Measurements from ENCODE around the gene IL20RA.
A peak's percentile ranks its signal among the peaks of the same experiment; 100 is the strongest.

IL20RA gene

DNA sequence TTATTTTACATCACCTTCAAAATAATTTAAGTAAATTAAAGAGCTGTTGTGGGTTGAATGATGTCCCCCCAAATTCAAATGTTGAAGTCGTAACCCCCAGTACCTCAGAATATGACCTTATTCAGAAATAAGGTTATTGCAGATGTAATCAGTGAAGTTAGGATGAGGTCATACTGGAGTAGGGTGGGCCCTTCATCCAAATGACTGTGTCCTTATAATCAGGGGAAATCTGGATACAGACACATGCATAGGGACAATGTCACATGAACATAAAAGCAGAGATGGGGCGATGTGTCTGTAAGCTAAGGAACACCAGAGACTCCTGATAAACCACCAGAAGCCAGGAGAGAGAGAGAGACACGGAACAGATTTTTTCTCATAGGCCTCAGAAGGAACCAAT is 13.3 kb upstream of the IL20RA start:
- H3K27ac Mint-ChIP-seq: no peak overlapping the region
- H3K9me3 Mint-ChIP-seq: no peaks in the 10 kb centered on the region
- no peaks in the 10 kb centered on the region for H3K4me1 Mint-ChIP-seq (ENCODE audit: low read depth)
- no peak overlapping the region for H3K4me3 Mint-ChIP-seq
- peaks cover 27% of the 10 kb centered on the region for H3K27me3 Mint-ChIP-seq
- H3K36me3 Mint-ChIP-seq (ENCODE audit: low read depth): no peaks in the 10 kb centered on the region

DNA sequence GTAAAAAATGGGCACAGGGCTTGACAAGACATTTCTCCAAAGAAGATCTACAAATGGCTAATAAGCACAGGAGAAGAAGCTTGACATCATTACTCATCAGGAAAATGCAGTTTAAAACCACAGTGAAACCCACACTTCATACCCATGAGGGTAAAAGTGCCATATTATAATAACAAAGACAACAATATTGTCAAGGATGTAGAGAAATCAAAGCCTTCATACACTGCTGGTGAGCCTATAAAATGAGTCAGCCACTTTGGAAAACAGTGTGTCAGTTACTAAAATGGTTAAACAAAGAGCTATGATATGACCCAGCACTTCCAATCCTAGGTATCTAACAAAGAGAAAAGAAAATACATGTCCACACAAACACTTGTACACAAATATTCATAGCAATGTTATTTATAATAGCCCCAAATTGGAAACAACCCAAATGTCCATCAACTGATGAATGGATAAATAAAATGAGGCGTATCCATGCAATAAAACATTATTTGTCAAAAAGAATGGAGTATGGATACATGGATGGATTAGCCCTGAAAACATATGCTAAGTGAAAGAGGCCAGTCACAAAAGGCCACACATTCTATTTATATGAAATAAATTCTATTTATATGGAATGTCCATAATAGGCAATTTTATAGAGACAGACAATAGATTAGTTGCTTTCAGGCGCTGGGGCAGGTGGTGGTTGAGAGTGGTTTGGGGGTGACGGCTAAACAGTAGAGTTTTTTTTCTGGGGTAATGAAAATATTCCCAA is 11.5 kb upstream of the IL20RA start:
- H3K9me3 Mint-ChIP-seq: no peaks in the 10 kb centered on the region
- no peak overlapping the region for H3K27ac Mint-ChIP-seq
- H3K4me1 Mint-ChIP-seq (ENCODE audit: low read depth): no peaks in the 10 kb centered on the region
- H3K4me3 Mint-ChIP-seq: no peak overlapping the region
- no peaks in the 10 kb centered on the region for H3K36me3 Mint-ChIP-seq (ENCODE audit: low read depth)
- H3K27me3 Mint-ChIP-seq: peaks cover 41% of the 10 kb centered on the region

DNA sequence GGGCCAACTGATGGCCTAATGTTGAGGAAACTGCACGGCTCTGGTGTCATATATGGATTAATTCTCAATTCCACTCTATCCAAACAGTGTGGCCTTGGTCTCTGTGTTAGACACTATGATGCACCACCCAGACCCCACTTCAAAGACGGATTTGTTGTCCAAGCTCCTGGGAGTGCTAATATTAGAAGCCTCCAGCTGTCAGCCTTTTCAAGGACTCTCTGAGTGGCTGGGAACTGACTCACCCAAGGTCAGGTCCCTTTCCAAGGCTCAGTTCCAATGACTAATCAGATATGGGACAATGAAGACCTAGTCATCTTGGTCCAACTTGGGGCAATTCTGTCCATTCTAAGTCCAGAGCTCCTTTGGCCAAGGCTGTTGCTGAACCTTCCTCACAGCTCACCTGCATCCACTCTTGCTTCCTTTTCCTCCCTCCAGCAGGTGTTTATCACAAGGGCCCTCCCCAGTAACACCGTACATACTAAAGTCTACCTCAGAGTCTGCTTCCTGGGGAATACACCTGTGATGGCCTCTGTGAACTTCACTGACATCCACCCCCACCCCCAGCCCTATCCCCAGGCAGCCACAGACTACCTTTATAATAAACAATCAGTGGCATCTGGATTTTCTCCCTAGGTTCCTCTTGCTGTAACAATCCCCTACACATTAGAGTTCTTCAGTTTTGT is 7.2 kb upstream of the IL20RA start:
- Mint-ChIP-seq H3K36me3 (ENCODE audit: low read depth) (no peaks in the 10 kb centered on the region), H3K4me3 (no peak overlapping the region), H3K27ac (no peak overlapping the region), H3K27me3 (peaks cover 84% of the 10 kb centered on the region), H3K9me3 (no peaks in the 10 kb centered on the region), H3K4me1 (ENCODE audit: low read depth) (no peaks in the 10 kb centered on the region)

DNA sequence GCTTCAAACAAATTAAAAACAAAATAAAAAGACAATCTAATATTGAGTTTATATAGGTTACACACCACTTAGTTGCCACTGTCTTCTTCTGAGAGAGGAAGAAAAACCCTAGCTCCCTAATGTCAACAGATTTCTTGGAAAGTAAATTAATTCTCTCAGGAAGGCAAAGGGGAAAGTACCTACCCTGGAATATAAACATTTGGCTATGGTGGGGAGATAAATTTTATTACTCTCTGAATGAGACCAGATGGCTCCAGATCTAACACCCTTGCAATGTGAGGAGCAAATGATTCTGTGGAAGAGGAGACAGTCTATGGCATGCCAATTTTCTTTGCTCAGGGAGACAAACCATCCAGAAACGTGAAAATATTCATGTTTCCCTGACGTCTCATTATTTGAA is 4.3 kb upstream of the IL20RA start:
- Mint-ChIP-seq H3K4me1 (ENCODE audit: low read depth) (peaks cover 4% of the 10 kb centered on the region), H3K9me3 (no peaks in the 10 kb centered on the region), H3K36me3 (ENCODE audit: low read depth) (no peaks in the 10 kb centered on the region), H3K27ac (no peak overlapping the region), H3K27me3 (peaks cover 75% of the 10 kb centered on the region), H3K4me3 (no peak overlapping the region)

DNA sequence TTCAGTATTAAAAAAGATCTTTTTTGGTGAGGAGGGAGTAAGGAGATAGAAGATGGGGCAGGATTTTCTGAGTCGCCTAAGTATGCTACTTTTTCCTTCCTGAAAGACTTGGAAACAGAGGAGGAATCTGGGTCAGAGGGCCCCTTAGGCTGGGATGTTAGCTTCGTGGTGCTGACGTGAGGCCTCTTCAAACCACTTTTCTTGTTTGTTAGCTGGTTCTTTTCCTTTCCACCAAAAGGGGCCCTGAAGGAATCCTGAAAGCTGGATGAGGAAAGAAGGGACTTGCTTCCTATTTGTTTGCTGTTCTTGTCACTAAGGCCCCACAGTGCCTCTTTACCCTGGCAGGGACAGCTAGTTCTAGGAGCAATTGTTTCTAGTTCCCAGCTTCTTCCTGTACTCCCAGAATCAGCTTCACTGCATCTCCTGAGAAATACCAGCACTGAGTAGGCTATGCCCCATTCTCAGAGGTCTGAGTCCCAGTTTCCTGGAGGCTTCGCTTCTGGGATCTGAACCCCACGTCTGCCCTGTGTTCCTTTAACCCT is 2.2 kb upstream of the IL20RA start:
- no peaks in the 10 kb centered on the region for H3K36me3 Mint-ChIP-seq (ENCODE audit: low read depth)
- H3K27ac Mint-ChIP-seq: no peak overlapping the region
- H3K4me3 Mint-ChIP-seq: no peak overlapping the region
- no peaks in the 10 kb centered on the region for H3K9me3 Mint-ChIP-seq
- H3K4me1 Mint-ChIP-seq (ENCODE audit: low read depth): peaks cover 8% of the 10 kb centered on the region
- peaks cover 79% of the 10 kb centered on the region for H3K27me3 Mint-ChIP-seq

DNA sequence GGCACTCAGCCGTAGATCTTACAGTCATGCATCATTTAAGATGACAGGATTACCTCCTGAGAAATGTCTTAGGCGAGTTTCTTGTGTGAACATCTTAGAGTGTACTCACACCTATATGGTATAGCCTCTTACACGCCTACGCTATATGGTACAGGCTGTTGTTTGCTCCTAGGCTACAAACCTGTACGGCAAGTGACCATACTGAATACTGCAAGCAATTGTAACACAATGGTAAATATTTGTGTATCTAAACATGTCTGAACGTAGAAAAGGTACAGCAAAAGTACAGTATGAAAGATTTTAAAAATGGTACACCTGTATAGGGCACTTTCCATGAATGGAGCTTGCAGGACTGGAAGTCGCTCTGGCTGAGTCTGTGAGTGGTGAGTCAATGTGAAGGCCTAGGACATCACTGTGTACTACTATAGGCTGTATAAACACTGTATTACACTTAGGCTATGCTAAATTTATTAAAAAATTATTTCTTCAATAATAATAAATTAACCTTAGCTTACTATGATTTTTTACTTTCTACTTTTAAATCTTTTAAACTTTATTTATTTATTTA is 541 bp upstream of the IL20RA start:
- Mint-ChIP-seq H3K27me3 (peaks cover 80% of the 10 kb centered on the region), H3K9me3 (no peaks in the 10 kb centered on the region), H3K27ac (no peak overlapping the region), H3K36me3 (ENCODE audit: low read depth) (no peaks in the 10 kb centered on the region), H3K4me3 (peak overlapping the region; percentile 60), H3K4me1 (ENCODE audit: low read depth) (peaks cover 8% of the 10 kb centered on the region)

DNA sequence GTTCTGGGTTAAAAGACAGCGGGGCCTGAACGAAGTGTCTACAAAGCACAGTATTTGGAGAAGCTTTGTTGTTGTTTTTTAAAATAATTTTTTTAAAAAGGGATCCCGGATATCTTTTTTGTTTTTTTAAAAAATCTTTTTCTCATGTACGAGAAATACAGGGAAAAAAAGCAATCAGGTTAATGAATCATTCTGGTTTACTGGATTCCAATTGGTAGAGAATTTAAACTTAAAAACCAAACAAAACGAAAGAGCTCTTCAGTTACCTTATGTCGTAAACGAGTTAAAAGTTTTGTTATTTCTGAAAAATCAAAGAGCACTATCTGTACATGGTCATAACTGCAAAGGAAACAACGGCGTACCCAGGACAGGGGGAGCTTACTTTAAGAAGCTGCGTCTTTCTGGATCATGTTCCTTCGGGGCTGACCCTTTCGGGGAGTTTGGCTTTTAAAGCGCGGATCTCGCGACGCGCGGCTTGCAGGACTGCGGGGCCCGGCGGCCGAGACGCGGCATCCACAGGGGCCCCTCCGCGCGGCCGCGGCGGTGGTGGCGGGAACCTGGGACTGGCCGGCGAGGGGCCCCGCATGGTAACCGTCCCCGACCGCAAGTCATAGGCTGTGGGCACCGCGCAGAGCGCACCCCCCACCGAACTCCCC is 927 bp downstream of the IL20RA start:
- H3K27me3 Mint-ChIP-seq: peaks cover 80% of the 10 kb centered on the region
- H3K27ac Mint-ChIP-seq: no peak overlapping the region
- peaks cover 8% of the 10 kb centered on the region for H3K4me1 Mint-ChIP-seq (ENCODE audit: low read depth)
- H3K36me3 Mint-ChIP-seq (ENCODE audit: low read depth): no peaks in the 10 kb centered on the region
- H3K9me3 Mint-ChIP-seq: no peaks in the 10 kb centered on the region
- H3K4me3 Mint-ChIP-seq: peak overlapping the region; percentile 76

DNA sequence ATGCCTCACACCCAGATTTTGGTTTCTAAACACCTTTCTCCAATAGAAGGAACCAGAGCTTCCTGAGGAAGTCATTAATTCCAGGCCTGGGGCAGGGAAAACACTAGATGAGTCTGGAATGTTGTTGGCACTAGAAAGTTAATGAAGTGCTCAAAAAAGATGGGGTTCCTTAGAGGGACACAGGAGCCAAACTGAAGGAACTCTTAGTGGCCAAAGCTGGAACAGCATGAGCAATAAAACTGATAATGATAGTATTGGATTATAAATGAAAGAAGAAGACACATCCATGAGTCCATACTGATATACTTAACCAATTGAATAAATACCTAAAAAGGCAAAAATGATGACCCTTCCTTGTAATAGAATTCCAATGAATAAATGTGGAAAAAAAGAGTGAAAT is 4.4 kb downstream of the IL20RA start:
- Mint-ChIP-seq H3K27ac (no peak overlapping the region), H3K27me3 (peaks cover 82% of the 10 kb centered on the region), H3K4me1 (ENCODE audit: low read depth) (peaks cover 8% of the 10 kb centered on the region)

DNA sequence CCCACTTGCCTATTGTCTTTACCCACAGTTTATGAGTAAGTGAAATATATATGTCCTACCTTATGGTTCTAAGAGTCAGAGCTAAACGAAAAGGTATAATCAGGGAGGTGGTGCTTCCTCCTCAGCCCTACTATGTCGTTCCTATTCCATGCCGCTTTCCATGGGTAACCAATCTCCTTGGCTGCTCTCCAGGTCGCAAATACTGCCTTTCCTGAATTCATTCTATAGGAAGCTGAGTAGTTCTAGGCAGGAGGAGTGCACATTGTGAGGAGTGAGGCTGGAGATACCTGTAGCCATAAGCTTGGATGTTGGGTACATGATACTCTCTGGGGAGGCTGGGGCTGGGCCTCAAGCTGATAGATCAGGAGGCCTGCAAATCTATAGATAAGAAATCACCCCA is 5.8 kb downstream of the IL20RA start:
- Mint-ChIP-seq H3K27ac (no peak overlapping the region), H3K27me3 (peaks cover 79% of the 10 kb centered on the region), H3K9me3 (no peaks in the 10 kb centered on the region), H3K4me3 (no peak overlapping the region), H3K4me1 (ENCODE audit: low read depth) (peaks cover 6% of the 10 kb centered on the region), H3K36me3 (ENCODE audit: low read depth) (no peaks in the 10 kb centered on the region)

More for the DNA sequence above, 4.4 kb downstream of the IL20RA start:
- Mint-ChIP-seq H3K9me3 (no peaks in the 10 kb centered on the region), H3K36me3 (ENCODE audit: low read depth) (no peaks in the 10 kb centered on the region), H3K4me3 (no peak overlapping the region)

DNA sequence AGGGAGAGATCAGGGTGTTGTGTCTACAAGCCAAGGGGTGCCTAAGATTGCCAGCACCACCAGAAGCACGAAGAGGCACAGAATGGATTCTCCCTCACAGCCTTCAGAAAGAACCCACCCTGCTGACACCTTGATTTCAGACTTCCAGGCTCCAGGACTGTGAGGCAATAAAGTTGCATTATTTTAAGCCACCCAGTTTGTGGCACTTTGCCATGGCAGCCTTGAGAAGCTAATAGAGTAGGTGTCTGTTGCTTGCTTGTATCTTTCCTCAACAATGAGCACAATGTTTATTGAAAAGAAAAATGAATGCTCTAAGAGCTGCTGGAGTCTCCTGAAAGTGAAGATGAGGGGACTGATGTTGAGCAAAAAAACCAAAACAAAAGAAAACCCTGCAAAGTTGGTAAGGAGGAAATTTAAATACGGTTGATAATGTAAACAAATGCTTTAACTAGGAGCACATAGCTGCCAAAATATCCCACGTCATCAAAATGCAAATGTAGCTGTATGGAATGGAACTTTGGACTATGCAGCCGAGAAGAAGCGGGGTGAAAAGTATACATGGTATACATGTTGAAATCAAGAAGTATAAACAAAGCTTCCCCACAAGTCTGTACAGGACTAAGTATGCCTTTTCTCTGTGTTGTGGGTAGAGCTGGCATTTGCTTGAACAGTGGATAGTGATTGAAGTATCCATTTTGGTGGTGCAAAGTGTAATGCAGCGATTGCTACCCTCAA is 8.0 kb downstream of the IL20RA start:
- no peaks in the 10 kb centered on the region for H3K9me3 Mint-ChIP-seq
- H3K4me1 Mint-ChIP-seq (ENCODE audit: low read depth): peaks cover 14% of the 10 kb centered on the region
- H3K4me3 Mint-ChIP-seq: no peak overlapping the region
- H3K27ac Mint-ChIP-seq: no peak overlapping the region
- no peaks in the 10 kb centered on the region for H3K36me3 Mint-ChIP-seq (ENCODE audit: low read depth)
- H3K27me3 Mint-ChIP-seq: peaks cover 79% of the 10 kb centered on the region

DNA sequence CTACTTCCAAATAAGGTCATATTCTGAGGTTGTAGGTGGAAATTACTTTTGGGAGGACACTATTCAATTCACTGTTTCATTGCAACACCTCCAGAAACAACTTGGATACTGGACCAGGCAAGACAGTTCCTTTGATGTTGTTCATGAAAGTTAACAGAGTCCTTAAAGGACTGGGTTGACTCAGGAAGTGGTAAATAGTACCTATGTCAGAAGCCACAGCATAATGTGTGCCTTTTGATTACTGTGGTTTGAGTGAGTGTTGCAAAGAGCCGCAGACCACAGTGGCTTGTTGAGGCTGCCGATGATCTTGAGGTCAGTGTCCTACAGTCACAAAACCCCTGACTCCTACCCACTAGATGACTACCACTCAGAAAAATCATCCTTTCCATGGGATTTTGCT is 10.9 kb downstream of the IL20RA start:
- peak overlapping the region; percentile 52 for H3K27ac Mint-ChIP-seq
- peaks cover 78% of the 10 kb centered on the region for H3K27me3 Mint-ChIP-seq
- no peaks in the 10 kb centered on the region for H3K9me3 Mint-ChIP-seq
- H3K4me3 Mint-ChIP-seq: peak overlapping the region; percentile 47
- H3K36me3 Mint-ChIP-seq (ENCODE audit: low read depth): no peaks in the 10 kb centered on the region
- peaks cover 14% of the 10 kb centered on the region for H3K4me1 Mint-ChIP-seq (ENCODE audit: low read depth)

DNA sequence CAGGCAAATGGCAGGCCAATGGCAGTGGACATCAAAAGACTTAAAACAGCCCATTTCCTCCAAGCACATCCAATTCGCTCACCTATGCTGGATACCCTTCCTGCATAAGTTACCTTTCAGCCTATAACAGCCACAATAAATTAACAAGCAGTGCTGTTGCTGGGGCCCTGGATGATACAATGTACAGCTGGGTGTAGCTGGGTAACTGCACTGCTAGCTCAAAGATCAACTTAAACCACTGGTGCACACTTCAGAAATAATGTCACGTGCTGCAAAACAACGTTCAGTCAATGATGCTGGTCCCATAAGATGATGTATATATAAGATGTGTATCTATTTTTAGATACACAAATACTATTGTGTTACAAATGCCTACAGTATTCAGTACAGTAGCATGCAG is 13.6 kb downstream of the IL20RA start:
- no peak overlapping the region for H3K27ac Mint-ChIP-seq
- H3K36me3 Mint-ChIP-seq (ENCODE audit: low read depth): no peaks in the 10 kb centered on the region
- H3K4me3 Mint-ChIP-seq: no peak overlapping the region
- H3K4me1 Mint-ChIP-seq (ENCODE audit: low read depth): peaks cover 14% of the 10 kb centered on the region
- H3K9me3 Mint-ChIP-seq: no peaks in the 10 kb centered on the region
- peaks cover 82% of the 10 kb centered on the region for H3K27me3 Mint-ChIP-seq

DNA sequence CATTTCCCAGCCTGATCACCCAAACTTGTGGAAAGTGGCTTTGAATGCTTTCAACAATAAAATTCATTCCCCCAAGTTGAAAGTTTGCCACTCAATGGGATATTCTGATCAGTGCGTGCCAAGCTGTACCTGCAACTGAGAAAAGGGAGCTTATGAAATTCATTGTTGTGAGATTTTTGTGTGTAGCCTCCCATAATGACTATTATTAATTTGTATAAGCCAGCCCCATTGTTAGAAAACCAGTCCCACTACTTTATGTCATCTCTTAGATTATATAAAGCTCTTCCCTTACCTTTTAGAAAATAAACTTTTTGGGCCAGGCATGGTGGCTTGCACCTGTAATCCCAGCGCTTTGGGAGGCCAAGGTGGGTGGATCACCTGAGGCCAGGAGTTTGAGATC is 15.9 kb downstream of the IL20RA start:
- no peaks in the 10 kb centered on the region for H3K36me3 Mint-ChIP-seq (ENCODE audit: low read depth)
- H3K27ac Mint-ChIP-seq: no peak overlapping the region
- no peaks in the 10 kb centered on the region for H3K9me3 Mint-ChIP-seq
- no peak overlapping the region for H3K4me3 Mint-ChIP-seq
- H3K4me1 Mint-ChIP-seq (ENCODE audit: low read depth): peaks cover 11% of the 10 kb centered on the region
- peaks cover 86% of the 10 kb centered on the region for H3K27me3 Mint-ChIP-seq
